GM12891 (cell line): Measurements from ENCODE around the gene SHMT1. TPM values are rescaled to one million over a fixed set of nuclear protein-coding genes. Genes with fewer than 3 reads are reported as not detected.
"Not testable (repeated sequence)": the region's sequence is repeated elsewhere in the genome, so short reads cannot be mapped to it uniquely, and the experiment has no call there.

Experiments used
- DNase-seq: peaks from one replicate; pipeline ENCODE4 v3.0.0; 2011; ENCODE audit warnings: low spot score; ENCODE audit not compliant: insufficient read length
- FAIRE-seq: peaks from 2 replicates; lab custom pipeline; 2011; peaks lifted over from hg19 to GRCh38; lab: Jason Lieb, UNC
- POLR2A ChIP-seq: IDR thresholded peaks from 2 replicates; pipeline ENCODE4 v1.6.1; 2011; ENCODE audit warnings: low read depth, low read length, control low read depth
- POLR2AphosphoS5 ChIP-seq: IDR thresholded peaks from 2 replicates; pipeline ENCODE4 v1.6.1; 2011; ENCODE audit warnings: low read depth, low read length, control low read depth
- SPI1 ChIP-seq: IDR thresholded peaks from 2 replicates; pipeline ENCODE4 v1.6.1; 2011; ENCODE audit warnings: low read depth, low read length, control low read depth
- TAF1 ChIP-seq: IDR thresholded peaks from 2 replicates; pipeline ENCODE4 v1.6.1; 2011; ENCODE audit warnings: low read depth, low read length, control low read depth
- polyA plus RNA-seq: library from polyadenylated mRNA; unstranded; fragments of >200 nt; gene quantifications from one replicate; pipeline ENCODE4 v1.2.1, GENCODE V29; 2012; ENCODE audit warnings: low read depth, missing spikeins, inconsistent platforms; ENCODE audit not compliant: missing spikeins

The SHMT1 gene
- polyA plus RNA-seq, result 18.3 TPM

- 0 out of 2 replicates have a peak, but pooled peaks have one; percentile 15 for TF ChIP-seq TAF1
- peak; percentile 72 for TF ChIP-seq POLR2AphosphoS5
- TF ChIP-seq POLR2A, result no peak
Measured at GRCh38 chr17:18363101-18364049, at the start of gene SHMT1. TSS of gene SHMT1 (minus strand) at chr17:18363550. CDS start at chr17:18355981, 7,569 bp downstream.

DNA sequence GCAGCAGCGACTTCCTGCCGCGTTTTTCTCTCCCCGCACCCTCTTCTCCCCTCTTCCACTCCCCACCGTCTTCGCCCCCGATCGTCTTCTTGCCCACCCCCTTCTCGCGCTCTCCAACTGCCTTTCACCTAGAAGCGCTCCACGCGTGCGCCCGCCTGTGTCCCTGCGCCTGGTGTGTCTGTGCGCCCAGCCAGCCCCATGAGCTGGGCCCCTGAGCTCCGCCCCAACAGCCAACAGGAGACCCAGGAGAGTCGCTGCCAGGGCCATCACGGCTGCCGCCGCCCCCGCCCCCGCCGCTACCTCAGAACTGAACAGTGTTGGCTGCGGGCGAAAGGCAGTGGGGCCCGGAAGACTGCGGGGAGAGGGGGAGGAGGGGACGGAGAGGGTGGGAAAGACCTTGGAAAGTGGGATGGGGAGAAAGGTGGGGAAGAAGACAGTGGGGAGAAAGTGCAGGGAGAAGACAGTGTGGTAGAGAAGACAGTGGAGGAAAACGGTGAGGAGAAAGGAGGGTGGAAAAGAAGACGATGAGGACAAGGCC is 48.7 kb upstream of the SHMT1 start:
- peak; percentile 99 for FAIRE-seq
- not testable (repeated sequence) for DNase-seq

More at GRCh38 chr17:18363101-18364049, at the start of gene SHMT1:
- peak; percentile 100 for FAIRE-seq
- peak; percentile 93 for DNase-seq

DNA sequence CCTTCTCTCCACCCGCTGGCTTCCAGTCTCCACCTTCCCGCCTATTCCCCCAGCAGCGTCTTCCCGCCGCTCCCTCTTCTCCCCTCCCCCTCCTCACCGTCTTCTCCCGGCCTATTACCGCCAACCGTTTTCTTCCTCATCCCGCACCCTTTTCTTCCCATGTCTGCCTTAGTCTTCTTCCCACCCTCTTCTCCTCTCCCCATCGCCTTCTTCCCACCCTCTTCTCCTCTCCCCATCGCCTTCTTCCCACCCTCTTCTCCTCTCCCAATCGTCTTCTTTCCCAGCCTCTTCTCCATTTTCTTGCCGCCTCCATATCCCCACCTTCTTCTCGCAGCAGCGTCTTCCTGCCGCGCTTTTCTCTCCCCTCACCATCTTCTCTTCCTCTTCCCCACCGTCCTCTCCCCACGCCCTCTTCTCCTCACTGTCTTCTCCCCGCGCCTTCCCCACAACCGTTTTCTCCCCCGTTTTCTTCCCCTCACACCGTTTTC is 48.1 kb upstream of the SHMT1 start:
- DNase-seq, FAIRE-seq: not testable (repeated sequence)

- not testable (repeated sequence) for DNase-seq
- FAIRE-seq, result peak; percentile 35
Measured at GRCh38 chr17:18410736-18411135, 47.4 kb upstream of the SHMT1 start.

DNA sequence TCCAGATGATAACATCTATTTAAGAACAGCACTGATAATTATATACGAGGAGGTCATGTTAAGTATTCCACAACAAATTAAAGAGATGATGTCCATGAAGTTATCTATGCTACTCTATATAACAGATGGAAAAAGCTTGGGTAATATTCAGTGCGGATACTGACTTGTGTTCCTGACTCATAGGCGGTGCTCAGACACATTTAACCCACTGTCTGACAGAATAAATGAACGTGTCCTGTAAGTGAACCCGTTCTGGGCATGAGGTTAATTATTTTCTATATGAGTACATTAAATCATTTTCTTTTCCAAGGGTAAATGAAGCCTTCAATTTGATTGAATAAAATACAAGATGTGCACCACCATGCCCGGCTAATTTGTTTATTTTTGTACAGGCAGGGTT is 46.0 kb upstream of the SHMT1 start:
- not testable (repeated sequence) for FAIRE-seq, DNase-seq

DNA sequence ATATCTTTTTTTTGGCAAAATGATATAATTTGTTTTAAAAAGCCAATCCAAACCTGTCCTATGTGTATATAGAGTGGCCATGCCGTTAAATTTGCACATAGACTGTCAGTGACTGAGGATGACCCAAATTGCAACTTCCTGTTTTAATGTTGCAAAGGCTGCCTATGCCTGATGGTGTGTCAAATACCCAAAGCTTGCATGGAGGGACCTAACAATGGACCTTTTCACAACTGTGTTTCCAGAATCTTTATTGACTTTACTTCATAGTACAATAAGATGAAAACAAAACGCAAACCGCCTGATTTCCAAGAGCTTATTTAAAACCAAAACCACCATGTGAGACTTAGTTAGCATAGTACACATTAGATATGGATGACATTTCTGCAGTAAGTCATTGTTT is 45.6 kb upstream of the SHMT1 start:
- peak; percentile 89 for FAIRE-seq

DNA sequence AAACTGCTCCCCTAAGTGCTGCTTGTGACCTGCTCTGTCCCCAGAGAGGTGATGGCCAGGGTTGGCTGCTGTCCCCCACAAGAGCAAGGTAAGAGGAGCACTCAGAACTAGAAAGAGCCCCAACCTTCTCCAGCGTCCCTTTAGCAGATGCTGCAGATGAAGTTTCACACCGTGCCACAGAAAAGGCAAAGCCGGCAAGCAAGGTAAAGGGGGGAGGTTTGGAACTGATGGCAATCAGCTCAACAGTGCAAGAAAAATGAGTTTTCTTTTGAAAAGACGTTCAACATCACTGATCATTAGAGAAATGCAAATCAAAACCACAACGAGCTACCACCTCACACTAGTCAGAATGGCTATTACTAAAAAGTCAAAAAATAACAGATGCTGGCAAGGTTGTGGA is 40.3 kb upstream of the SHMT1 start:
- FAIRE-seq, result peak; percentile 91
- not testable (repeated sequence) for DNase-seq

More for the DNA sequence above, 45.6 kb upstream of the SHMT1 start:
- TF ChIP-seq SPI1, result peak; percentile 44; the same call in 1 of the 2 replicates
- DNase-seq, result not testable (repeated sequence)

DNA sequence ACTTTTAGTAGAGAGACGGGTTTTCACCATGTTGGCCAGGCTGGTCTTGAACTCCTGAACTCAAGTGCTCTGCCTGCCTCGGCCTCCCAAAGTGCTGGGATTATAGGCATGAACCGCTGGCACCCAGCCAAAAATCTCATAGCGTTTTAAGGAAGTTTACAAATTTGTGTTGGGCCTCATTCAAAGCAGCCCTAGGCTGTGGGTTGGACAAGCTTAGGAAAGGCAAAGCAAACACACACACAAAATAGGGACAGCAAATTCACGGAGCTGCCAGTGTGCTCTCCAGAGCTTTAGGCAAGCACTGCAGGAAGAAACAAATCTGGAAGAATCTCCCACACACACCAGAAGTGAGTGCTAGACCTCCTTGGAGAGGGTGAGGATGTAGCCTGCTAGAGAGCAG is 39.8 kb upstream of the SHMT1 start:
- FAIRE-seq, result peak; percentile 59
- DNase-seq, result not testable (repeated sequence)

GRCh38 chr17:18401872-18402590 is 38.7 kb upstream of the SHMT1 start:
- peak; percentile 35 for FAIRE-seq
- not testable (repeated sequence) for DNase-seq

DNA sequence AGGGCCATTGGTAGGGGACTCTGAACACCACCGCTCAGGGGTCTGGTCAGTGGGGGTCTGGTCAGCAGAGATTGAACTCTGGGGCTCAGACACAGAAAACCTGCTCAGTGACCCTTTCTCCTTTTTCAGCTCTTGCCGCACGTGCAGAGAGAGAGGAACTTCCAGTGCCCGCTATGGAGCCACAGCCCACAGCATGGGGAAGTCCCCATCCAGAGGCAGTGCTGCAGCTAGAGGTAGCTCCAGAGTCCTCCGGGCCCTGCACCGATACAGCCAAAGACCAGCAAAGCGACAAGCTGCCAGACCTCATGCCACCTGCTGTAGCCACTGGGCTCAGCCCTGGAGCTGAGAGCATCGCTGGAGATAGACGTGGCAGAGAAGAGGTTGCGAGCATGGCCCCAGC is 25.4 kb upstream of the SHMT1 start:
- not testable (repeated sequence) for DNase-seq
- peak; percentile 82 for FAIRE-seq

DNA sequence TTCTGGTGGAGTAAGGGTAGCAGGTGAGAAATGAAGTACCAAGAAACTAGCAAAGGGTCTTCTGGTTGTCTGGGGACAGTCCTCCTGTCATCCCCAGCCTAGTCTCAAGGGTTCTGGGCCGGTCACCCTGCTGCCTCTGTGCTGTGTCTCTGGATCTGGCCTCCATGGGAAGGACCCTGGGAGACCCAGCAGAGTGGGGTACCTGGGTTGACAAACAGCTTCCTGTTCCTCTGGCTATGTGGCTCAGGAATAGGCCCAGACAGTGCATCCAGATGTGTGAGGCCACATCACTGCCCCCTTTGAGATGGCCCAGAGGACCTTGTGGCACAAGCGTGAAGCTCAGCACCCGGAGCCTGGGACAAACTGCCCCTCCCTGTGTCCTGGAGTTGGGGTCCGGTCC is 24.9 kb upstream of the SHMT1 start:
- DNase-seq, FAIRE-seq: not testable (repeated sequence)

DNA sequence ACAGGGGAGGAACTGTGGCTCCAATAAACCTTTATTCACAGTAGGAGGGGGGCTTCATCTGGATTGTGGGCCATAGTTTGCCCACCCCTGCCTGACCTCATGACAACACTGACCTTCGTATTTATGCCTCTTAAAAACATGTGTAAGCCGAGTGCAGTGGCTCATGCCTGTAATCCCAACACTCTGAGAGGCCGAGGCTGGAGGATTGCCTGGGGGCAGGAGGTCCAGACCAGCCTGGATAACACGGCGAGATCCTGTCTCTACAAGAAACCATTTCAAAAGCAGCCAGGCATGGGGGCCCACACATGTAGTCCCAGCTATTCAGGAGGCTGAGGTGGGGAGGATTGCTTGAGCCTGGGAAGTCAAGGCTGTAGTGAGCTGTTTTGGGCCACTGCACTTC is 24.2 kb upstream of the SHMT1 start:
- not testable (repeated sequence) for FAIRE-seq, DNase-seq

DNA sequence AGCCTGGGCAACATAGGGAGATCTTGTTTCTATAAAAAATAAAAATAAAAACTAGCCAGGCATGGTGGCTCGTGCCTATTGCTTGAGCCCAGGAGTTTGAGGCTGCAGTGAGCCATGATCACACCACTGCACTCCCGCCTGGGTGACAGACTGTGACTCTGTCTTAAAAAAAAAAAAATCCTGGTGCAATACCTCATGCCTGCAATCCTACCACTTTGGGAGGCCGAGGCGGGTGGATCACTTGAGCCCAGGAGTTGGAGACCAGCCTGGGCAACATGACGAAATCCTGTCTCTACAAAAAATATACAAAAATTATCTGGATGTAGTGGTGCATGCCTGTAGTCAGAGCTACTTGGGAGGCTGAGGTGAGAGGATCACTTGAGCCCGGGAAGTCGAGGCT is 20.9 kb upstream of the SHMT1 start:
- not testable (repeated sequence) for FAIRE-seq, DNase-seq

- FAIRE-seq, DNase-seq: not testable (repeated sequence)
Measured at GRCh38 chr17:18383079-18383481, 19.7 kb upstream of the SHMT1 start.
